ENCODE results near the gene BTBD9.

DNA sequence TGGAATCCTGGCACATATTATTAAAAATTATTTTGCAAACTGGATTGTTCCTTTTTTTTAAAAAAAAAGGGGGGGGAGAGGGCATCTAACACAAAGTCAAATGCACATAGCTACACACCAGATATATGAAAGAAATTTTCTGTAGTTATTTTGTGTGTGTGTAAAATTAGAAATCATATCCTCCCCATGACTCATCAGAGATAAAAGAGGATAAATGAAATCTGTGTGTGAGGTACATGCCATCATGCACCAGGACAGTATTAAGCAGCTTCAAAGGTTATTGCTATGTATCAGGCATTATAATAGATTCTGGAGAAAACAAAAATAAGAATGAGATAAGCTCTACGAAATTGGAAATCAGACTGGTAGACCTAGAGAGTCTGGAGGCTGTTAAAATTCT lies 5.2 kb downstream of the BTBD9 start:
- TF ChIP-seq EZH2 (IDR thresholded peaks at IDR 0.05; ENCODE audit: low read length) = no peak
- TF ChIP-seq, protein P1, sequence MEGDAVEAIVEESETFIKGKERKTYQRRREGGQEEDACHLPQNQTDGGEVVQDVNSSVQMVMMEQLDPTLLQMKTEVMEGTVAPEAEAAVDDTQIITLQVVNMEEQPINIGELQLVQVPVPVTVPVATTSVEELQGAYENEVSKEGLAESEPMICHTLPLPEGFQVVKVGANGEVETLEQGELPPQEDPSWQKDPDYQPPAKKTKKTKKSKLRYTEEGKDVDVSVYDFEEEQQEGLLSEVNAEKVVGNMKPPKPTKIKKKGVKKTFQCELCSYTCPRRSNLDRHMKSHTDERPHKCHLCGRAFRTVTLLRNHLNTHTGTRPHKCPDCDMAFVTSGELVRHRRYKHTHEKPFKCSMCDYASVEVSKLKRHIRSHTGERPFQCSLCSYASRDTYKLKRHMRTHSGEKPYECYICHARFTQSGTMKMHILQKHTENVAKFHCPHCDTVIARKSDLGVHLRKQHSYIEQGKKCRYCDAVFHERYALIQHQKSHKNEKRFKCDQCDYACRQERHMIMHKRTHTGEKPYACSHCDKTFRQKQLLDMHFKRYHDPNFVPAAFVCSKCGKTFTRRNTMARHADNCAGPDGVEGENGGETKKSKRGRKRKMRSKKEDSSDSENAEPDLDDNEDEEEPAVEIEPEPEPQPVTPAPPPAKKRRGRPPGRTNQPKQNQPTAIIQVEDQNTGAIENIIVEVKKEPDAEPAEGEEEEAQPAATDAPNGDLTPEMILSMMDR (optimal IDR thresholded peaks at IDR 0.05 in 1 of 3, IDR thresholded peaks at IDR 0.05 in 1 of 3, conservative IDR thresholded peaks at IDR 0.05 in 1 of 3; ENCODE audit: extremely low read depth in 1 of 3, insufficient read depth in 2 of 3, low read length in 3 of 3) = no peak
